ENCODE data around the gene MYOM1.

DNA sequence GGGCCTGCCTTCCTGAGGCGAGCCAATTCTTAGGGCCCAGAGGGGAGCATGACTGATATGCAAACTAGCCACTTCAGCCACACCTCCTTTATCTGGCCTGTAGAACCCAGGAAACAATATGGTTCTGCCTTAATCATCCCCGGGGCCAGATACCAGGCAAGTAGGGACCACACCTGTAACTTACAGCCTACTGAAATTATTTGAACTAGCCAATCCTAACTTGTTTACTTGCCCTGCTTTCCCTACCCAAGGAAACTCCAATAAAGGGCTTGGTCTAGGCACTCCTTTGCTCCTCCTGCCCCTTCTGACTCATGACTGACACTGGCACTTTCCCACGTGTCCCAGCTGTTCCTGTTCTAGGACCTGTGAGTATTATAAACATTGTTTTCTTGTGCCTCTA lies 57.6 kb downstream of the MYOM1 start:
- TF ChIP-seq EZH2 (IDR thresholded peaks at IDR 0.05) (no peak), POLR2AphosphoS5 (IDR thresholded peaks at IDR 0.05; ENCODE audit: borderline replicate concordance, low read depth, low read length) (no peak), FOXP2 (optimal IDR thresholded peaks at IDR 0.05; ENCODE audit: control extremely low read depth, extremely low read length, insufficient read depth) (no peak)

Measured in SK-N-MC (cell line).